Cardiac fibroblast (primary cell): ENCODE results near the gene HSD17B11.
"Not testable (repeated sequence)": the region's sequence is repeated elsewhere in the genome, so short reads cannot be mapped to it uniquely, and the experiment has no call there.

ENCODE experiments used
- DNase-seq, 2 donors: peaks; one replicate each; pipeline versions ENCODE4 v3.0.0 to v3.0.0-alpha.2; 2010; ENCODE audit warnings: low read depth in 2 of 2
- H3K4me3 ChIP-seq, 2 donors: replicated peaks in 1 of 2; 1 replicate in 1 of 2; 2 replicates in 1 of 2; pipeline ENCODE4 v1.5.1; 2011; ENCODE audit warnings: low read depth in 2 of 2, low read length in 2 of 2, mild to moderate bottlenecking in 2 of 2, moderate library complexity in 1 of 2
- CTCF ChIP-seq: IDR thresholded peaks from one replicate; pipeline ENCODE4 v1.5.1; 2011; ENCODE audit warnings: low read depth, mild to moderate bottlenecking, low read length, inconsistent platforms

HSD17B11 gene

GRCh38 chr4:87321888-87322287 lies 69.1 kb downstream of the HSD17B11 start:
- no peak for DNase-seq
- H3K4me3 ChIP-seq = no peak overlapping the region
- TF ChIP-seq CTCF = no peak

GRCh38 chr4:87317527-87317926 lies 73.5 kb downstream of the HSD17B11 start:
- H3K4me3 ChIP-seq = no peak overlapping the region
- DNase-seq = peak; percentile 28 to 29
- TF ChIP-seq CTCF = no peak

GRCh38 chr4:87316961-87317360 lies 74.0 kb downstream of the HSD17B11 start:
- TF ChIP-seq CTCF = no peak
- DNase-seq = peak in 1 of 2 donors; percentile 20
- no peak overlapping the region for H3K4me3 ChIP-seq

- H3K4me3 ChIP-seq = not testable (repeated sequence)
Measured at GRCh38 chr4:87315000-87315399, 76.0 kb downstream of the HSD17B11 start.

GRCh38 chr4:87313756-87314155 lies 77.2 kb downstream of the HSD17B11 start:
- TF ChIP-seq CTCF = no peak
- DNase-seq = peak in 1 of 2 donors; percentile 14
- H3K4me3 ChIP-seq = no peak overlapping the region

More at GRCh38 chr4:87315000-87315399, 76.0 kb downstream of the HSD17B11 start:
- DNase-seq = peak in 1 of 2 donors; percentile 18

- no peak for DNase-seq
Measured at GRCh38 chr4:87311684-87312083, 79.3 kb downstream of the HSD17B11 start.

GRCh38 chr4:87310691-87311335 lies 80.2 kb downstream of the HSD17B11 start:
- DNase-seq = peak; percentile 21 to 71
- no peak overlapping the region for H3K4me3 ChIP-seq
- no peak for TF ChIP-seq CTCF

More at GRCh38 chr4:87311684-87312083, 79.3 kb downstream of the HSD17B11 start:
- no peak overlapping the region for H3K4me3 ChIP-seq
- no peak for TF ChIP-seq CTCF
